HUDEP-2 (cell line): Measurements from ENCODE around the gene PPY.
A peak's percentile ranks its signal among the peaks of the same experiment; 100 is the strongest.
"Not testable (repeated sequence)": the region's sequence is repeated elsewhere in the genome, so short reads cannot be mapped to it uniquely, and the experiment has no call there.

Source experiments
- DNase-seq, 76 experiments: peaks; one replicate each; lab custom pipeline; 2025; ENCODE audit not compliant: unreplicated experiment in 76 of 76; lab: John Stamatoyannopoulos, UW

Gene PPY

GRCh38 chr17:43907998-43908721 is 34.1 kb downstream of the PPY start:
- peak in 38 of 76 experiments; percentile 3 to 56 (median 28) for DNase-seq

GRCh38 chr17:43907425-43907981 is 34.8 kb downstream of the PPY start, which contains the start of gene MPP2:
Gene MPP2, minus strand, starts transcription at chr17:43907536. Its CDS starts 3,076 bp downstream, at chr17:43904460.
- DNase-seq = peak in 14 of 76 experiments; percentile 7 to 36 (median 20)

GRCh38 chr17:43906951-43907424 is 35.3 kb downstream of the PPY start:
- no peak for DNase-seq

GRCh38 chr17:43905985-43906852 is 36.1 kb downstream of the PPY start:
- no peak for DNase-seq

- no peak for DNase-seq
Observed at GRCh38 chr17:43905400-43905984, 36.8 kb downstream of the PPY start.

- no peak for DNase-seq
Observed at GRCh38 chr17:43901861-43902589, 40.3 kb downstream of the PPY start.

GRCh38 chr17:43900858-43901754 is 41.2 kb downstream of the PPY start:
- DNase-seq = no peak

- peak in 68 of 76 experiments; percentile 14 to 83 (median 62) for DNase-seq
Observed at GRCh38 chr17:43900183-43900857, 42.0 kb downstream of the PPY start.

- DNase-seq = no peak
Observed at GRCh38 chr17:43898446-43898845, 43.8 kb downstream of the PPY start.

- DNase-seq = no peak
Observed at GRCh38 chr17:43897831-43898230, 44.4 kb downstream of the PPY start.

- DNase-seq = not testable (repeated sequence)
Observed at GRCh38 chr17:43894494-43894893, 47.8 kb downstream of the PPY start.

GRCh38 chr17:43892647-43892952 is 49.7 kb downstream of the PPY start:
- DNase-seq = no peak

GRCh38 chr17:43891851-43892646 is 50.2 kb downstream of the PPY start:
- DNase-seq = no peak
